ENCODE data around the gene MCF2L2.
"Not testable (repeated sequence)": the region's sequence is repeated elsewhere in the genome, so short reads cannot be mapped to it uniquely, and the experiment has no call there.

Gene MCF2L2

GRCh38 chr3:183444748-183445147, 16.3 kb upstream of the MCF2L2 start:
- no peak for DNase-seq

- no peak for DNase-seq
These were observed 15.3 kb upstream of the MCF2L2 start for GRCh38 chr3:183443395-183444385.

DNA sequence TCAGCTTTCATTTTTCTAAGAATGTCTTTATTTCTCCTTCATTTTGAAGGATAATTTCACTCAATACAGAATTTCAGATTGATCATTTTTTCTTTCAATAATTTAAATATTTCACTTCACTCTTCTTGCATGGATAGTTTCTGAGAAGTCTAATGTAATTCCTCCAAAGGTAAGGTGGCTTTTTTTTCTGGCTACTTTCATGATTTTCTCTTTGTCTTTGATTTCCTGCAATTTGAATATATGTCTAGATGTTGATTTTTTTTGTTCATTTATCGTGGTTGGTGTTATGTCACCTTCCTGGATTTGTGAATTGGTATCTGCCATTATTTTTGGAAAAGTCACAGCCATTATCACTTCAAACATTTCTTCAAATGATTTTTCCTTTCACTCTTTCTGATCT, 14.6 kb upstream of the MCF2L2 start:
- DNase-seq, result no peak

DNA sequence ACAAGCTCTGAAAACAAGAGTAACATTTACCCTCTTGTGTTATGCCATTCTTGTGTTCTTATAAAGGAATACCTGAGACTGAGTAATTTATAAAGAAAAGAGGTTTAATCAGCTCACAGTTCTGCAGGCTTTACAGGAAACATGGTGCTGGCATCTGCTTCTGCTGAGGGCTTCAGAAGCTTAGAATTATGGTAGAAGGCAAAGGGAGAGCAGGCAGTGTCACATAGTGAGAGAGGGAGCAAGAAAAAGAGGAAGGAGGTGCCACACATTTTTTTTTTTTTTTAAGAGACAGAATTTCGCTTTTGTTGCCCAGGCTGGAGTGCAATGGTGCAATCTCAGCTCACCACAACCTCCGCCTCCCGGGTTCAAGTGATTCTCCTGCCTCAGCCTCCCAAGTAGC, 12.1 kb upstream of the MCF2L2 start:
- DNase-seq, result not testable (repeated sequence)

GRCh38 chr3:183439515-183439914, 11.1 kb upstream of the MCF2L2 start:
- no peak for DNase-seq

DNA sequence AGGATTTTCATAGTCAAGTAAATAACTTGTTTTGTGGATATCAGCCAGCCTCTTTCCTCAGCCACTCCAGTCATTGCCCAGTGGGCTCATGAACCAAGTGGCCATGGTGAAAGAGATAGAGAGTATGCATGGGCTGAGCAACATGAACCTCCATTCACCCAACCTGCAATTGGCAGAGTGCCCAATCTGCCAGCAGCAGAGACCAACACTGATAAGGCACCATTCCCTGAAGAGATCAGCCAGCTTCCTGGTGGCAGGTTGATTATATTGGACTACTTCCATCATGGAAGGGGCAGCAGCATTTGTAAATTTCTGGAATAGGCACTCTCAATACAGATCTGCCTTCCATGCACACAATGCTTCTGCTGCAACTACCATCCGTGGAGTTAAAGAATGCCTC, 10.3 kb upstream of the MCF2L2 start:
- no peak for DNase-seq

GRCh38 chr3:183437666-183438564, 9.5 kb upstream of the MCF2L2 start:
- no peak for DNase-seq

GRCh38 chr3:183437061-183437460, 8.6 kb upstream of the MCF2L2 start:
- no peak for DNase-seq

- DNase-seq, result no peak
These were observed 7.2 kb upstream of the MCF2L2 start for GRCh38 chr3:183435661-183436060.

DNA sequence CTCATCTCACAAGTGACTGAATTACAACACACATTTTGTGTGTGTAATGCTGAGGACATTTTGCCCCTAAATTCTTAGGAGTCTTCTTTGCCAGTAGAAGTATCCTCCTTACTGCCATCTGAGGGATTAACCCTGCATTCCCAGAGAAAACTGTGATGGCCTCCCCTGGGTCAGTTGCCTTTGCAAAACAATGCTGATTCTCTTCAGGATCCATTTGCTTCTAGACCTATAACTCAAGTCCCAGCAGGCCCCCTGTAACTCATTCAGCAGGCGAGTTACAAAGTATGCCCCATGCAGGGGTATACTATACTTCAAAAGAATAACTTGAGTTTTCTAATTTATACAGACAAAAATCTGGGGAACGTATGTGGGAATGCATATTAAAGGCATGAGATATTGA, 6.6 kb upstream of the MCF2L2 start:
- no peak for DNase-seq

- no peak for DNase-seq
These were observed 6.1 kb upstream of the MCF2L2 start for GRCh38 chr3:183434503-183434902.

DNA sequence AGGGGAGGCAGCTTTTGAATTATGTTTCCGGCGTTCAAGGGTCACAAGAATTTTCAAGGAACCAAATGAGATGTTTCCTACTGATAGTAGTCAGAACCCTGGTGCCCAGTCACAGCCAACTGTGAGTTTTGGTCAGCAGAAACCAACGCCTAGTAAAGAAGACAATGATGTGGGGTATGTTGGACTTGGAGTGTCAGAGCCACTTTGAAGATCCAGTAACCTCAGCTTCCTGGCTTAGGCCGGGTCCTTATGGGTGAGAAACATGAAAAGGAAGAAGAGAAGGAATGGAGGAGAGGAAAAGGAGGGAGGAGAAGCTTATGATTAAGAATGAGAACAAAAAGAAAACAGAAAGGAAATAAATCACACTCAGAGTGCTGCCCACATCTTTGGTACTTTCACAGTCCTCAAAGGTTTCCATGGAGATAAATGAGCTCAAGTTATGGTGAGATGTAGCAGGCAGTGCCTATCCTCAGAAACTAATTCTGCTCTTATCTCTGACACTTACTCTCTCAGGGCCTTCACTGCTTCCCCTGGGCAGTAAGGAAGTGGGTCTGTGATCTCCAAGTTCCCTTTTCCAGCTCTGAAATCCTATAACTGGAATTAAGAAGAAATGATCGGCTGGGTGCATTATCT, 2.0 kb upstream of the MCF2L2 start:
- no peak for DNase-seq

- no peak for DNase-seq
These were observed 458 bp downstream of the MCF2L2 start for GRCh38 chr3:183427876-183428446.

GRCh38 chr3:183427196-183427875, 1.1 kb downstream of the MCF2L2 start:
- no peak for DNase-seq

GRCh38 chr3:183418807-183419206, 9.6 kb downstream of the MCF2L2 start:
- DNase-seq, result not testable (repeated sequence)

GRCh38 chr3:183411216-183411922, 17.1 kb downstream of the MCF2L2 start:
- no peak for DNase-seq

DNA sequence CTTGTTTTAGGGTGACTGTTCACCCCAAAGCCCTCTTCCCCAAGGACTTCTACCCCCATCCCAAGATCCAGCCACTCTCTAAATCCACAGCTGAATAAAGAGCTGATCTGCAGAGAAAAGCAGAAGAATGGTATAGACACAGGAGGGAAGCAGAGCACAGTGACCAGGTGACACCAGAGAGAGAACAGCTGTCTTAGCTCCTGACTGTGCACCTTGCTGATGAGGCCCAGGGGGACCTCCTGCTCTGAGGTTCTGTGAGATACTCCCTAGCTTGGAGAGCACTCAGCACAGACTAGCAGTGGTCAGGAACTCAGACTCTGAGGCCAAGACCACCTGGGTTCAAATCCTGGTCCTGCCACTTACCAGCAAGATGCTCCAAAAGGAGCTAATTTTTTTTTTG, 17.7 kb downstream of the MCF2L2 start:
- no peak for DNase-seq

GRCh38 chr3:183410280-183410679, 18.1 kb downstream of the MCF2L2 start:
- DNase-seq, result no peak

DNA sequence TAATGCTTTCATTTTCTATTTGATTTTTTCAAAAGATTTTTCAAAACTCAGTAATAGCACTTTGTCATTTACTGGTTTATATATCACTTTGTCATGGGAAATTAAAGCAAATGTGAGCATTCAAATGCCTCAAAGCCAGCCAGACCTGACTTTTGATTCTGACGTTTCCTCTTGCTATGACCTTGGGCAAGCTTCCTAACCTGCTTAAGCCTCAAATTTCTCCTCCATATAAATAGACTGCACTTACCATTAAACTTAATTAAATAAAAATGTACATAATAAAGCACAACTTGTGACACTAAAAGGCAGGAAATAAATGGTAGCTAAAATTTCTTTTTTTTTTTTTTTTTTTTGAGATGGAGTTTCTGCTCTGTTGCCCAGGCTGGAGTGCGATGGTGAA, 19.2 kb downstream of the MCF2L2 start:
- DNase-seq, result no peak

DNA sequence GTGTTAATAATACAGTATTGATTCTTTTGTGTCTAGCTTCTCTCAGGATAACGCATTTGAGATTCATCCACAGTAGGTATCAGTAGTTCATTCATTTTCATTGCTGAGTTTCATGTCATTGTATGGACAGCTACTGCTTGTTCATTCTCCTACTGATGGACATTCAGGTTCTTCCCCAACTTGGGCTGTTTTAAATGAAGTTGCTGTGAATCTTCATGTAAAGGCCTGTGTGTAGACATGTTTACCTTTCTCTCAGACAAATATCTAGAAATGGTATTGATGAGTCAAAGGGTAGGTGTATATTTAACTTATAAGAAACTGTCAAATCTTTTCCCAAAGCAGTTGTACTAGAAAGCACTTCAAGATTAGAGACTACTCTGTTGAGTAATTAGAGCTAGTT, 26.7 kb downstream of the MCF2L2 start:
- DNase-seq, result no peak

DNA sequence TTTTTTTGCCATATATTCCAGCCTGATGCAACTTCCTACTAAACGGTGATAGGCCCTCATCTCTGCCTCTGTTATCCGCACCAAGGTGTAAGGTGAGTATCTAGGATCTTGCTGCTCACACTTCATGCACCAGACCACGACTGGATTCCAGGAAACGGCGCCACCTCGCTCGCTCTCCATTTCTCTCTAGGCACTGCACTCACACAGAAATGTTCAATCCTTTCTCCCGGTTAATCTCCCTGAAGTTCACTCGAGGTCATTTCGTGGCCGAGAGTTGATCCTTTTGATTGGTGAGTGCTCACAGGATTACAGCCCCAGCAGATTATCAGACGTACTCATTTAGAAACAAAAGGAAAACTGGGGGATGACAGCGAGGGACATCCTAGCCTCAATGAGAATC, 28.1 kb downstream of the MCF2L2 start:
- DNase-seq, result no peak

Data from effector CD8-positive, alpha-beta T cell (primary cell).